ENCODE results near the gene PEX10.

Gene PEX10

GRCh38 chr1:2418791-2419320 is 6.5 kb upstream of the PEX10 start:
- no peak for DNase-seq

GRCh38 chr1:2417833-2418225 is 5.5 kb upstream of the PEX10 start:
- no peak for DNase-seq

- no peak for DNase-seq
Measured at GRCh38 chr1:2417083-2417832, 4.9 kb upstream of the PEX10 start.

GRCh38 chr1:2416403-2416802 is 4.0 kb upstream of the PEX10 start:
- DNase-seq = no peak

- no peak for DNase-seq
Measured at GRCh38 chr1:2415801-2416208, 3.4 kb upstream of the PEX10 start.

- no peak for DNase-seq
Measured at GRCh38 chr1:2415337-2415736, 3.0 kb upstream of the PEX10 start.

- DNase-seq = peak; percentile 11
Measured at GRCh38 chr1:2414297-2414958, 2.1 kb upstream of the PEX10 start.

- no peak for DNase-seq
Measured at GRCh38 chr1:2413495-2414296, 1.3 kb upstream of the PEX10 start.

GRCh38 chr1:2412773-2413494 is 570 bp upstream of the PEX10 start:
- DNase-seq = no peak

GRCh38 chr1:2411801-2412394 is 466 bp downstream of the PEX10 start:
- DNase-seq = no peak

GRCh38 chr1:2409745-2410144 is 2.6 kb downstream of the PEX10 start:
- no peak for DNase-seq

GRCh38 chr1:2408859-2409276 is 3.5 kb downstream of the PEX10 start:
- DNase-seq = no peak

- DNase-seq = no peak
Measured at GRCh38 chr1:2408456-2408855, 3.9 kb downstream of the PEX10 start.

- DNase-seq = no peak
Measured at GRCh38 chr1:2407991-2408275, 4.4 kb downstream of the PEX10 start.

- DNase-seq = no peak
Measured at GRCh38 chr1:2407166-2407990, 5.0 kb downstream of the PEX10 start.

- no peak for DNase-seq
Measured at GRCh38 chr1:2406451-2407041, 5.8 kb downstream of the PEX10 start.

- no peak for DNase-seq
Measured at GRCh38 chr1:2405588-2406295, 6.6 kb downstream of the PEX10 start.

- DNase-seq = no peak
Measured at GRCh38 chr1:2404890-2405511, 7.4 kb downstream of the PEX10 start.

- DNase-seq = no peak
Measured at GRCh38 chr1:2404142-2404889, 8.0 kb downstream of the PEX10 start.

Measured in NCI-H187 treated with DMSO at 0.1 percent for 48 hours (cell line).